Fibroblast of lung (primary cell): Measurements from ENCODE around the gene RER1. TPM values are rescaled to one million over a fixed set of nuclear protein-coding genes. Genes with fewer than 3 reads are reported as not detected.

ENCODE experiments used
- DNase-seq, 2 donors: peaks; one replicate each; pipeline versions ENCODE4 v3.0.0 to v3.0.0-alpha.2; 2010; ENCODE audit warnings: low read depth in 2 of 2
- H2AFZ ChIP-seq: 2 replicates; pipeline ENCODE4 v1.5.1; 2012; ENCODE audit warnings: low read length, control low read depth, inconsistent platforms
- H3K27ac ChIP-seq: 2 replicates; pipeline ENCODE4 v1.5.1; 2011; ENCODE audit warnings: low read length, control low read depth; ENCODE audit not compliant: insufficient read depth
- H3K27me3 ChIP-seq: 2 replicates; pipeline ENCODE4 v1.5.1; 2011; ENCODE audit warnings: mild to moderate bottlenecking, low read length; ENCODE audit not compliant: control insufficient read depth, insufficient read depth
- H3K36me3 ChIP-seq: 2 replicates; pipeline ENCODE4 v1.5.1; 2011; ENCODE audit warnings: low read length; ENCODE audit not compliant: control insufficient read depth, insufficient read depth
- H3K4me1 ChIP-seq: 2 replicates; pipeline ENCODE4 v1.5.1; 2011; ENCODE audit warnings: low read length; ENCODE audit not compliant: control insufficient read depth, insufficient read depth; ENCODE audit errors: extremely low read depth
- H3K4me2 ChIP-seq: 2 replicates; pipeline ENCODE4 v1.5.1; 2011; ENCODE audit warnings: low read length, control low read depth; ENCODE audit not compliant: insufficient read depth; ENCODE audit errors: extremely low read depth
- H3K4me3 ChIP-seq, 4 experiments: fragments of 200-600 bp in 1 of 4; sonication (generic) in 1 of 4; replicated peaks in 1 of 4; 2 replicates each; pipeline ENCODE4 v1.5.1; 2011 to 2016; ENCODE audit warnings: low read length in 4 of 4, low read depth in 3 of 4, mild to moderate bottlenecking in 3 of 4, control low read depth in 2 of 4, inconsistent platforms in 1 of 4, mixed read lengths in 1 of 4; ENCODE audit not compliant: insufficient read depth in 1 of 4; ENCODE audit errors: control extremely low read depth in 1 of 4
- H3K79me2 ChIP-seq: 2 replicates; pipeline ENCODE4 v1.5.1; 2012; ENCODE audit warnings: mild to moderate bottlenecking, low read length, inconsistent platforms; ENCODE audit not compliant: control insufficient read depth, insufficient read depth
- H3K9ac ChIP-seq: 2 replicates; pipeline ENCODE4 v1.5.1; 2011; ENCODE audit warnings: mild to moderate bottlenecking, low read length, control low read depth; ENCODE audit not compliant: insufficient read depth
- H3K9me3 ChIP-seq: 2 replicates; pipeline ENCODE4 v1.5.1; 2012; ENCODE audit warnings: low read depth, low read length; ENCODE audit not compliant: control insufficient read depth, insufficient read depth
- H4K20me1 ChIP-seq: 2 replicates; pipeline ENCODE4 v1.5.1; 2011; ENCODE audit warnings: low read length; ENCODE audit not compliant: control insufficient read depth, insufficient read depth; ENCODE audit errors: extremely low read depth
- EZH2 ChIP-seq: IDR thresholded peaks from 2 replicates; pipeline ENCODE4 v1.5.1; 2012; ENCODE audit warnings: low read length, control low read depth, mild to moderate bottlenecking; ENCODE audit errors: missing control alignments
- polyA plus RNA-seq, 2 donors: library from polyadenylated mRNA; depleted of rRNA in 1 of 2; stranded (reverse) in 1 of 2; unstranded in 1 of 2; fragments of >200 nt; gene quantifications; 2 replicates each; pipeline ENCODE4 v1.2.1, GENCODE V29; 2011 to 2012; ENCODE audit warnings: missing spikeins in 1 of 2
- total RNA-seq: library from RNA; depleted of rRNA; stranded (reverse); fragments of >200 nt; gene quantifications from 2 replicates; pipeline ENCODE4 v1.2.1, GENCODE V29; 2014
- TF ChIP-seq, protein P1 (sequence below), 2 donors: IDR thresholded peaks in 1 of 2; conservative IDR thresholded peaks in 1 of 2; 1 replicate in 1 of 2; 2 replicates in 1 of 2; pipeline ENCODE4 v1.5.1; 2011 to 2012; ENCODE audit warnings: low read length in 2 of 2, control low read depth in 1 of 2, inconsistent platforms in 1 of 2, low read depth in 1 of 2, mild to moderate bottlenecking in 1 of 2

RER1 gene
- total and polyA plus RNA-seq, 2 donors (not counting 1 experiment from before 2014, with no cell fraction given): 76.1 to 271 TPM

- Histone ChIP-seq H3K27me3 (no peaks in the 10 kb centered on the region), H3K79me2 (no peaks in the 10 kb centered on the region), H3K4me1 (no peaks in the 10 kb centered on the region), H4K20me1 (no peaks in the 10 kb centered on the region), H3K4me3 (no peak overlapping the region), H3K9ac (no peak overlapping the region), H3K36me3 (no peaks in the 10 kb centered on the region), H2AFZ (no peak overlapping the region), H3K27ac (no peak overlapping the region), H3K9me3 (no peaks in the 10 kb centered on the region), H3K4me2 (no peak overlapping the region)
- no peak for TF ChIP-seq EZH2
- TF ChIP-seq, protein P1, sequence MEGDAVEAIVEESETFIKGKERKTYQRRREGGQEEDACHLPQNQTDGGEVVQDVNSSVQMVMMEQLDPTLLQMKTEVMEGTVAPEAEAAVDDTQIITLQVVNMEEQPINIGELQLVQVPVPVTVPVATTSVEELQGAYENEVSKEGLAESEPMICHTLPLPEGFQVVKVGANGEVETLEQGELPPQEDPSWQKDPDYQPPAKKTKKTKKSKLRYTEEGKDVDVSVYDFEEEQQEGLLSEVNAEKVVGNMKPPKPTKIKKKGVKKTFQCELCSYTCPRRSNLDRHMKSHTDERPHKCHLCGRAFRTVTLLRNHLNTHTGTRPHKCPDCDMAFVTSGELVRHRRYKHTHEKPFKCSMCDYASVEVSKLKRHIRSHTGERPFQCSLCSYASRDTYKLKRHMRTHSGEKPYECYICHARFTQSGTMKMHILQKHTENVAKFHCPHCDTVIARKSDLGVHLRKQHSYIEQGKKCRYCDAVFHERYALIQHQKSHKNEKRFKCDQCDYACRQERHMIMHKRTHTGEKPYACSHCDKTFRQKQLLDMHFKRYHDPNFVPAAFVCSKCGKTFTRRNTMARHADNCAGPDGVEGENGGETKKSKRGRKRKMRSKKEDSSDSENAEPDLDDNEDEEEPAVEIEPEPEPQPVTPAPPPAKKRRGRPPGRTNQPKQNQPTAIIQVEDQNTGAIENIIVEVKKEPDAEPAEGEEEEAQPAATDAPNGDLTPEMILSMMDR (conservative IDR thresholded peaks at IDR 0.05 in 1 of 2, IDR thresholded peaks at IDR 0.05 in 1 of 2; ENCODE audit: low read depth in 1 of 2, low read length in 2 of 2): no peak
- DNase-seq: no peak
These were observed 39.2 kb upstream of the RER1 start for GRCh38 chr1:2352341-2352896.

DNA sequence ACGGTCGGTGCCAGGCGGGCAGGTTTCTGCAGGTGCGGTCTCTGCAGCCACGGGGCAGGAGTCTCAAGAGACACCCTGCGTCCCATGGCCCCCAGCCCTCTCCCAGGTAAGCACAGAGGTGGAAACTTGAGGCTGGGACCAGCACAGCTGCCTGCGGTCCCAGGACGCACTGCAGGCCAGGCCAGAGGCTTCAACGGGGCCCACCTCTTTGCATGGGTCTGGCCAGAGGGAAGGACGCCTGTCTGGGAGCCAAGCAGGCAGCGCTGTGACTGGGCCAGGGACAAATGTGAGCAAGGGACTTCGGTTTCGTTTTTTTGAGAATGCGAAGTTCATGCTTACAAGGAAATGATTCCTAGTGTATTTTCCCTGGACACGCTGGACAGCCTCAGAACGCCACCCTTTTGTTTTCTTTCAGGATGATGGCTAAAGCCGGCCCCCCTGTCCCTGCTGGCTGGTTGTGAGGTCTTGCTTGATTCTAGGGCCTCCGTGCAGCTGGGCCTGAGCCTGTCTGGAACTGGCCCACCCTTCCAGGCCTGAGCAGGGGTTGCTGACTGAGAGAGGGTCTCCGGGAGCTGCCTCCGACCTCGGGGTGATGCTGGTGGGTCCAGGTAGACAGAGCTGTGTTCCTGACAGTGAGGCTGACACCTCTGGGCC is 38.6 kb upstream of the RER1 start:
- no peak overlapping the region for H3K27ac ChIP-seq

More for the DNA sequence above, 38.6 kb upstream of the RER1 start:
- Histone ChIP-seq H2AFZ (no peak overlapping the region), H3K79me2 (no peaks in the 10 kb centered on the region), H3K4me3 (no peak overlapping the region), H3K9ac (no peak overlapping the region), H3K9me3 (no peaks in the 10 kb centered on the region), H3K4me2 (no peak overlapping the region), H3K4me1 (no peaks in the 10 kb centered on the region), H3K36me3 (no peaks in the 10 kb centered on the region), H3K27me3 (no peaks in the 10 kb centered on the region), H4K20me1 (no peaks in the 10 kb centered on the region)
- DNase-seq: no peak
- TF ChIP-seq, protein P1 (conservative IDR thresholded peaks at IDR 0.05 in 1 of 2, IDR thresholded peaks at IDR 0.05 in 1 of 2; ENCODE audit: low read depth in 1 of 2, low read length in 2 of 2): no peak
- no peak for TF ChIP-seq EZH2
